GM12875 (cell line): ENCODE results near the gene KIF25.

Experiments used
- H3K4me3 ChIP-seq: one replicate; pipeline ENCODE4 v1.5.1; 2011; ENCODE audit warnings: low read depth, low read length, control low read depth
- CTCF ChIP-seq: IDR thresholded peaks from 2 replicates; pipeline ENCODE4 v1.5.1; 2011; ENCODE audit warnings: low read depth, mild to moderate bottlenecking, control low read depth, inconsistent platforms, low read length, moderate library complexity, borderline replicate concordance; ENCODE audit not compliant: insufficient read depth

KIF25 gene

DNA sequence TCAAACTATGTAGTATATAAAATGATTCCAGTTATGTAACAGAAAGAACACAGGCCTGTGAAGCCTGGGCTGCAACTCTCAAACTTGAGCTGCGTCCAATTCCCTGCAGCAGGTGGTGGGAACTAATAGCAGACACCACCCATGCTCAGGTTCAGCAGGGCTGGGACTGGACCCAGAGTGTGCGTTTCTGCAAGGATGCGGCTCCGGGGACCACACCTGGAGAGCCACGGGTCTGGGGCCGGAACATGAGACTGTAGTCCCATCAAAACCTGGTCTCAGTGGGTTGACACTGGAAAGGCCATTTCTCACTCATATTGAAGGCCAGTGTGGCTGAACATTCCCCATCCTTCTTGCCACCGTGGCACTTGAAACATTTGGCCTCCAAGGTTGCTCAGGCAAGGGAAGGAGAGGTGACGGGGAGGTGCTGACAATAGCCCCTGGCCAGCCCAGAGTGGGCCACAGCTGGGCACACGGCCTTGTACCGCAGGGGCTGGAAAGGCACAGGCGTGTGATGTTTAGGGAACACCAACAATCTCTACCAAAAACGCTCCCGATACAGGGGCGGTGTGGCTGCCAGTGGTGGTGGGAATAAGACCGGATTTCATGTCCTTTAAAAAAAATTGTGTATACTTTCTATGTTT is 43.5 kb downstream of the KIF25 start:
- TF ChIP-seq CTCF, result no peak

GRCh38 chr6:168041928-168042327 is 44.5 kb downstream of the KIF25 start:
- no peak overlapping the region for H3K4me3 ChIP-seq
- TF ChIP-seq CTCF, result no peak

More for the DNA sequence above, 43.5 kb downstream of the KIF25 start:
- H3K4me3 ChIP-seq, result no peak overlapping the region

DNA sequence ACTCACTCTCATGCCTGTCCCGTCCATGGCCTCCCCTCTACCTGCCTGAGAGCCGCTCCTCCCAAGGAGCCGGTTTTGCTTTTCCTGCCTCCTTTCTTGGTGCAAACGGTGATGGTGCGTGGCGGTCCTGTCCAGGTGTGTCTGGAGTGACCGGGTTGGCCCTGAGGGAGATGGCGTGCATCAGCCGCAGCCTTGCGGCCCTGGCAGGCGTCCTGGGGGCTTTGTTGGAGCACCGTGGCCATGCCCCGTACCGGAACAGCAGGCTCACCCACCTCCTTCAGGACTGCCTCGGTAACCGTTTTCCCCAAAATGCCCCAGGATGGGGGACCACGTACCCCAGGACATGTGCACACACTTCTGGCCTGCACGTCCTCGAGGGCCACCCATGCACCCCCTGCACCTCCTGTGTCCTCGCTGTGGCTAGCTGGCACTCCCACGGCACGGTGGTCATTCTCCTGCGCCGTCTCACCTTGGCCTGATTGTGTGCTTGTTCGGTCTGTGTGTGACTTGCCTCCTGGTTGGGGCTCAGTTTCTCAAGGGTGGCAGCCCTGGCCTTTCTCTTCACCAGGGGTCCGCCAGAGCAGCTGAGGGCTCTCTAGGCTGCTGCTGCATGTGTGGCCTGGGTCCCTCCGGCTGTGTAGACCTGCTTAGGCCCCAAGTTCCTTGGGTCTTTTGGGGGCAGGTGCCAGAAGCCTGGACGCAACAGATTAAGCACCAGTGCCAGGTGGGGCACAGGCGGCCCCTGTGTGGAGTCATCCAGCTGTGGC is 45.1 kb downstream of the KIF25 start:
- TF ChIP-seq CTCF, result no peak
- H3K4me3 ChIP-seq, result no peak overlapping the region

GRCh38 chr6:168043193-168043847 is 45.8 kb downstream of the KIF25 start:
- no peak for TF ChIP-seq CTCF
- H3K4me3 ChIP-seq, result no peak overlapping the region

- H3K4me3 ChIP-seq, result no peak overlapping the region
- TF ChIP-seq CTCF, result no peak
Measured at GRCh38 chr6:168043848-168044415, 46.5 kb downstream of the KIF25 start.

DNA sequence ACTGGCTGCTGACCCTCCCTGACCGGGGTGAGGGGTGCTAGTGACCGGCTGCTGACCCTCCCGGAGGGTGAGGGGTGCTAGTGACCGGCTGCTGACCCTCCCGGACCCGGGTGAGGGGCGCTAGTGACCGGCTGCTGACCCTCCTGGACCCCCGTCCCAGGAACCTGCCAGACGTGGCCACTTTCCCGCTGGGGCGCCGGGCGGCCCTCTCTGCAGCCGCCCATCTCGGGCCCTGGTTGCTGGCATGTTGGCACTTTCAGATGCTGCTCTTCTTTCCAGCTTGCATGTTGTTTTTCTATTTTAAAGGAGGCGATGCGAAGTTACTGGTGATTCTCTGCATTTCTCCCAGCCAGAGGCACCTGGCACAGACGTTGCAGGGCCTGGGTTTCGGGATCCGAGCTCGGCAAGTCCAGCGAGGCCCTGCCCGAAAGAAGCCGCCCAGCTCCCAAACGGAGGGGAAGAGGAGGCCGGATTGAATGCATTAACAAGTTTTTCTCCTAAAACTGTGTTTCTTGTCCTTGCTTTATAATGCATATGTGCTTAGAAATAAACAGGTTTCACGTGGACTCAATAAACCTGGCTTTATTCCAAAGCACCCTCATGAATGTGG is 47.2 kb downstream of the KIF25 start:
- no peak for TF ChIP-seq CTCF
- no peak overlapping the region for H3K4me3 ChIP-seq
